ENCODE measurements around the gene HORMAD1.

DNA sequence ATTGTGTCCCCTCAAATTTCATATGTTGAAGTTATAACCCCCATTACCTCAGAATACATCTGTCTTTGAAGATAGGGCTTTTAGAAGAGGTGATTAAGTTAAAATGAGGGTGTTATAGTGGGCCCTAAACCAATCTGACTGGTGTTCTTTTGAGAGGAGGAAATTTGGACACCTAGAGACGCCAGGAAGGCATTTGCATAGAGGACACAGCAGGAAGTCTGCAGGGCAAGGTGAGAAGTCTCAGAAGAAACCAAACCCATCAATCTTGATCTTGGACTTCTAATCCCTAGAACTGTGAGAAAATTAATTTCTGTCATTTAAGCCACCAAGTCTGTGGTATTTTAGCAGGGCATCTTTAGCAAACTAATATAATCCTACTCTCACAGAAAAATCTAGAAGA lies 36.8 kb downstream of the HORMAD1 start:
- TF ChIP-seq, protein P1, sequence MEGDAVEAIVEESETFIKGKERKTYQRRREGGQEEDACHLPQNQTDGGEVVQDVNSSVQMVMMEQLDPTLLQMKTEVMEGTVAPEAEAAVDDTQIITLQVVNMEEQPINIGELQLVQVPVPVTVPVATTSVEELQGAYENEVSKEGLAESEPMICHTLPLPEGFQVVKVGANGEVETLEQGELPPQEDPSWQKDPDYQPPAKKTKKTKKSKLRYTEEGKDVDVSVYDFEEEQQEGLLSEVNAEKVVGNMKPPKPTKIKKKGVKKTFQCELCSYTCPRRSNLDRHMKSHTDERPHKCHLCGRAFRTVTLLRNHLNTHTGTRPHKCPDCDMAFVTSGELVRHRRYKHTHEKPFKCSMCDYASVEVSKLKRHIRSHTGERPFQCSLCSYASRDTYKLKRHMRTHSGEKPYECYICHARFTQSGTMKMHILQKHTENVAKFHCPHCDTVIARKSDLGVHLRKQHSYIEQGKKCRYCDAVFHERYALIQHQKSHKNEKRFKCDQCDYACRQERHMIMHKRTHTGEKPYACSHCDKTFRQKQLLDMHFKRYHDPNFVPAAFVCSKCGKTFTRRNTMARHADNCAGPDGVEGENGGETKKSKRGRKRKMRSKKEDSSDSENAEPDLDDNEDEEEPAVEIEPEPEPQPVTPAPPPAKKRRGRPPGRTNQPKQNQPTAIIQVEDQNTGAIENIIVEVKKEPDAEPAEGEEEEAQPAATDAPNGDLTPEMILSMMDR (IDR thresholded peaks at IDR 0.05) = no peak
- TF ChIP-seq POLR2A (IDR thresholded peaks at IDR 0.05) = no peak

Measured in adrenal gland (tissue), 5 donors.